NT2/D1 (cell line): ENCODE data around the gene IL17REL.

Experiments used
- SUZ12 ChIP-seq: IDR thresholded peaks from 2 replicates; pipeline ENCODE4 v1.6.1; 2011; ENCODE audit not compliant: insufficient read length, insufficient read depth; ENCODE audit errors: extremely low read depth
- YY1 ChIP-seq: IDR thresholded peaks from 2 replicates; pipeline ENCODE4 v1.6.1; 2011; ENCODE audit not compliant: insufficient read length, insufficient read depth
- ZNF274 ChIP-seq: IDR thresholded peaks from 2 replicates; pipeline ENCODE4 v1.6.1; 2011; ENCODE audit warnings: mild to moderate bottlenecking, low read depth, low read length

DNA sequence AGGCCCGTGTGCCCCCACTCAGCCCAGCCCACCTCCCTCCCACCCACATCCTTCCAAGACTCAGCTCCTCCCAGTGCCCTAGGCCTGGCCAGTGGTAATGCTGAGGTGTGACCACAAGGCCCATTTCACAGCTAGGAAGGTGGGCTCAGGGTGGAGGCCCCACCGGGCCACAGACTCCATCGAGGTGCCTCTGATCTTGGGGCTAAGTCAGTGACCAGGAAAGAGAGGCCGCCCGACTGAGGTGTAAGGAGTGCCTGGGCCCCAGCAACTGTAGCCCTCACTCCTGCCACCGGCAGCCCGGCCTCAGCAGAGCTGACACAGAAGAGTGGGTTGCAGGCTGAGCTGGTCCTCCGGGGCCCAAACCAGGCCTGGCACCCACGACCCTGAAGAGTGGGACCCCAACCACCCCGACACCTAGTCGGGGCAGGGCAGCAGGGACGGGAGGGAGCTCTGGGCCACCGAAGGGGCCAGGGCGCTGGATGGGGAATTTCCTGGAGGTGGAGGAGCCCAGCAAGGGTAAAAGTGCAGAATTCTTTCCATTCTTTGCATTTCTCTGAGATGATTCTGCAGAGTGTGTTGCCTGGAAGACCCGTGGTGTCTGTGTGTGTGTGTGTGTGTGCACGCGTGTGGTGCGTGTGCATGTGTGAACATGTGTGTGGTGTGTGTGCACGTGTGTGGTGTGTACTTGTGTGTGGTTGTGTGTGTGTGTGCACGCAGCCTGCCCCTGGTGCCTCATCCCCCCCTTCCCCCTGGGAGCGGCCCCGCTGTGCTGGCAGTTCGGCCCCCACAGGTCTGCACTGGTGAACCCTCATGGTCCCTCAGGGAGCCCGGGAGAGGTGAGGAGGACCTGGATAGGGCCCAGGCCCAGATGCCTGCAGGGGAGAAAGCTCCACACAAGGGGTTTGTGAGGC lies 60.3 kb downstream of the IL17REL start:
- TF ChIP-seq YY1: no peak
- TF ChIP-seq SUZ12: no peak
- no peak for TF ChIP-seq ZNF274
